Neural cell (in vitro differentiated cells): ENCODE results near the gene EFCAB8.

ENCODE experiments used
- CTCF ChIP-seq: fragments of 450-650 bp; IDR thresholded peaks from 2 replicates; pipeline ENCODE4 v1.5.1; 2014; ENCODE audit warnings: antibody characterized with exemption, mild to moderate bottlenecking, moderate library complexity; ENCODE audit not compliant: poor library complexity, severe bottlenecking
- EZH2 ChIP-seq: fragments of 200-600, 300-800 bp; shearing (Covaris generic), sonication (generic); IDR thresholded peaks from 2 replicates; pipeline ENCODE4 v1.6.1; 2014; ENCODE audit warnings: antibody characterized with exemption, low read length, borderline replicate concordance, mild to moderate bottlenecking; ENCODE audit not compliant: insufficient read depth, poor library complexity, severe bottlenecking
- SMC3 ChIP-seq: fragments of 450-650 bp; conservative IDR thresholded peaks from 2 replicates; pipeline ENCODE4 v1.6.1; 2014; ENCODE audit warnings: antibody characterized with exemption, mild to moderate bottlenecking, moderate library complexity; ENCODE audit not compliant: poor library complexity

- TF ChIP-seq CTCF (no peak), EZH2 (no peak), SMC3 (no peak)
These were observed 146.4 kb downstream of the EFCAB8 start for GRCh38 chr20:33005132-33005566.
